Measurements from ENCODE around the gene ALX1. TPM values are rescaled to one million over a fixed set of nuclear protein-coding genes. Genes with fewer than 3 reads are reported as not detected.

Gene ALX1
- total and polyA plus RNA-seq, 4 donors = not detected

- TF ChIP-seq TAF1 (conservative IDR thresholded peaks at IDR 0.05) (no peak), YY1 (IDR thresholded peaks at IDR 0.05) (no peak), HNF4G (IDR thresholded peaks at IDR 0.05) (no peak), RXRA (IDR thresholded peaks at IDR 0.05) (no peak), CTCF (IDR thresholded peaks at IDR 0.05; ENCODE audit: low read depth, low read length, missing input control) (no peak), EGR1 (IDR thresholded peaks at IDR 0.05; ENCODE audit: low read depth in 2 of 2) (no peak), NR2F2 (IDR thresholded peaks at IDR 0.05) (no peak), GABPA (IDR thresholded peaks at IDR 0.05 in 1 of 2, conservative IDR thresholded peaks at IDR 0.05 in 1 of 2) (no peak), HNF4A (conservative IDR thresholded peaks at IDR 0.05) (no peak), FOXA2 (IDR thresholded peaks at IDR 0.05) (no peak), ZBTB33 (IDR thresholded peaks at IDR 0.05) (no peak), JUND (IDR thresholded peaks at IDR 0.05) (no peak), SP1 (IDR thresholded peaks at IDR 0.05) (no peak), RAD21 (IDR thresholded peaks at IDR 0.05) (no peak), FOXA1 (IDR thresholded peaks at IDR 0.05) (no peak), MAX (IDR thresholded peaks at IDR 0.05) (no peak), ATF3 (IDR thresholded peaks at IDR 0.05) (no peak), REST (IDR thresholded peaks at IDR 0.05) (no peak)
- no peak for DNase-seq (ENCODE audit: low spot score)
- Histone ChIP-seq H3K9me3 (ENCODE audit: control insufficient read depth in 4 of 4, low read length in 3 of 4) (no peaks in the 10 kb centered on the region), H3K9ac (ENCODE audit: low read depth in 1 of 2, low read length in 2 of 2) (no peak overlapping the region), H3K4me1 (ENCODE audit: control insufficient read depth in 4 of 4, insufficient read depth in 4 of 4, low read length in 3 of 4) (no peaks in the 10 kb centered on the region), H3K27me3 (ENCODE audit: control insufficient read depth in 4 of 4, insufficient read depth in 4 of 4, low read length in 3 of 4) (peaks cover 0 to 3% (median under 1%) of the 10 kb centered on the region in 4 donors), H3K4me3 (ENCODE audit: low read depth in 1 of 3, low read length in 3 of 3) (no peak overlapping the region), H3K36me3 (ENCODE audit: control insufficient read depth in 4 of 4, insufficient read depth in 3 of 4, low read depth in 1 of 4, low read length in 3 of 4) (no peaks in the 10 kb centered on the region), H3K27ac (ENCODE audit: low read depth in 1 of 2, low read length in 2 of 2) (no peak overlapping the region)
- WGBS = 66% methylated on average over 7 of the region's 7 CpGs
These were observed 21.0 kb downstream of the ALX1 start for GRCh38 chr12:85301051-85301450.
